HG03097 (cell line): ENCODE measurements around the gene COMP.

Experiments used
- ATAC-seq: cut with Tn5 transposase; IDR thresholded peaks from one replicate; pipeline ENCODE4 v1.9.1; 2021; ENCODE audit not compliant: unreplicated experiment, low FRiP score

COMP gene

DNA sequence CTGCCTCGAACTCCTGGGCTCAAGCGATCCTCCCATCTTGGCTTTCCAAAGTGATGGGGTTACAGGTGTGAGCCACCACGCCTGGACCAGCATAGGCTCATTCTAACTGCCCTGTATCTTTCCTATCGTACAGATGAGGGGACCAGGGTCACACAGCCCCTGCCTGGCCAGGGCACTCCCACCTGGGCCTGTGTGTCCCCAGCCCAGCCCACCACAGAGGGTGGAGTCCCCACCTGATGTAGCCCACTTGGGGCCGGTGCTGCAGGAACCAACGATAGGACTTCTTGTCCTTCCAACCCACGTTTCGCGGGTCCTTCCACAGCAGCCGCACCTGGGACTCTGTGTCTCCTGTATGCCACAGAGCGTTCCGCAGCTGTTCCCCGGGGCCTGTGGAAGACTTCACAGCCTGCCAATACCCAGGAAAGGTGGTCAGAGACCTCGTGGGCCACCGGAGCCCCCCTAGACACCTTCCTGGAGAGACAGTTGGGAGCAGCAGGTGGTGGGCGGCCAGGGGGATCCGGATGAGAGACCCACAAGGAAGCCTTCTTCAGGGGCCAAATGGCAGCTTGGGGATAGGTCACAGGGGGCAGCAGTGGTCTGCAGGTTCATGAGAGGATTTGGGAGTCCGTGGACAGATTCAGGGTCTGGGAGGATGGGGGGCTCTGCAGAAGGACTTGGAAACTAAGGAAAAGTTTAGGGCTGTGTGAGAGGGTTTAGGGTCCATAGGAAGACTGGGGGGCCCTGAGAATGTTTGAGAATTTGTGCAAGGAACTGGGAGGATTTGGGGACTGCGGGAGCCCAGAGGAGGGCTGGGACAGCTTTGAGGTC is 6.9 kb downstream of the COMP start:
- no peak for ATAC-seq

DNA sequence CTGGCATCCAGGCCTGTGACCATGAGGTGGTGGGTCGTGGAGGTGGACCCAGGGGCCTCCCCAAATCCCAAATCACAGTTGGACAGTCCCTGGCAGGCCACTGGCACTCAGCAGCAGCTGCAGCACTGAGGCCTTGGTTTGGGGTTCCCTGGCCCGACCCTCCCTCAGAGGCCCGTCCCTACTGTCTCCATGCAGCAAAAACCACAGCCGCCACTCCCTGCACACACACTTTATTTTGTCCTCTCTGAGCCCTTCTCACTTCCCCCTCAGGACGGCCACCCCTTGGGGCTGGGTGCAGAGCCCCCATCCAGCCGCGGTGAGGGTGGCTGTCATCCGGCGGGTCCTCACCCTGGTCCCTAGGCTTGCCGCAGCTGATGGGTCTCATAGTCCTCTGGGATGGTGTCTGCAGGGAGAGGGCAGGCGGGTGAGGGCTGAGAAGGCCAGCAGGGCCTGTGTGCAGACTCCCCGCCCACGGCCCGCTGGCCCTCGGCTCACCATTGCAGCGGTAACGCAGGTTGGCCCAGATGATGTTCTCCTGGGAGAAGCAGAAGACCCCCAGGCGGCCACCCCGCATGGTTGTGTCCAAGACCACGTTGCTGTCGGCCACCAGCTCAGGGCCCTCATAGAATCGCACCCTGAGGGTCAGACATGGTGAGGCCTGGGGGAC is 8.4 kb downstream of the COMP start:
- ATAC-seq, result no peak

DNA sequence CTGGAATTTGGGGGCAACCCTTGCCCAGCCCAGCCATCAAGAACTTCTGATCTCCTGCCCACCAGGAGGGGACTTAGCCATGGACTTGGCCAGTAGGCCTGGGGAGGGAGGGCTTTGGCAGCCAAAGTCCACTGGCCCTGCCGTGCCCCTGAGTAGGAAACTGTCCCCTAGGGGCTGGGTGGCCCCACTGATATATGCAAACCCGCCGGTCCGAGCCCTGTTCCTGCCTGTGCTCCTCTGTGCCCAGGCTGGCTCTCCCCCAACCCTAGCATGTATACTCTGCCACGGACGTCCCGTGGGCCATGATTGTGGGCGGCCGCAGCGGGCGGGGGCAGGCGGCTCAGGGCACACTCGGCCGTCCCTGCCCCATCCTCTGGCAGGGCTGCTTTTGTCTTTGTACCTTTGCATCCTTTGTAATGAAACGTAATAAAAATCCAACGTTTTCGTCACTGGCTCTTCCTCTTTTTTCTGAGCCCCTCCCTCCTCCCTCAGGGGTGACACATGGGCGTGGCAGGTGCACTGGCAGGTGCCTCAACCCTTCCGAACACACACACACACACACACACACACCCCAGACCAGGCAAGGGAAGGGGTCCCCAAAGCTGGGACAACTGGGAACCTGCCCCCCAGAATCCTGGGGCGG is 9.1 kb downstream of the COMP start:
- ATAC-seq, result no peak

DNA sequence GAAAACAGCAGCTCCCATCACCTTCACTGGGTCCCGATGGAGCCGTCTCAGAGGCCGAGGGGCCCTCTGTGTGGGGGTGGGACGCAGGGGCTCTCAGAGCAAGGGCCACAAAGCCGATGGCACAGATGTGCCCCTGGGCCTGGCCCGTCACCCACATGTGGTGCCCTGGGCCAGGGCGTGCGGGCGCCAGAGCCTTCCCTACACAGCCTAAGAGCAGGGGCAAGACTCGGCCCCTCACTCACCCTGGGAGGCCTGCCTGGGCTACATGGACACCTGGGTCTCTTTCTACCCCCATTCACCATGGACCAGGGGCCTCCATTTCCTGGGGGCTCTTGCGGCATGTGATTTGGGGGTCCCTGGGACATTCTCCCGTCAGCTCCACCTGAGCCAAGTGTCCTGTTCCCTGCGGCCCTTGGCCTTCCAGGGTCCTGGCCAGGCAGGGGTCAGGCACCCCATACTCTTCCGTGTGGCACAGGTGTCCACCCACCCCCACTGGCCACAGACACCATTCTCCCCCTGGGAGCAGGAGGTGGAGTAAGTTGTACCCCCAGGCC is 10.0 kb downstream of the COMP start:
- ATAC-seq, result no peak

DNA sequence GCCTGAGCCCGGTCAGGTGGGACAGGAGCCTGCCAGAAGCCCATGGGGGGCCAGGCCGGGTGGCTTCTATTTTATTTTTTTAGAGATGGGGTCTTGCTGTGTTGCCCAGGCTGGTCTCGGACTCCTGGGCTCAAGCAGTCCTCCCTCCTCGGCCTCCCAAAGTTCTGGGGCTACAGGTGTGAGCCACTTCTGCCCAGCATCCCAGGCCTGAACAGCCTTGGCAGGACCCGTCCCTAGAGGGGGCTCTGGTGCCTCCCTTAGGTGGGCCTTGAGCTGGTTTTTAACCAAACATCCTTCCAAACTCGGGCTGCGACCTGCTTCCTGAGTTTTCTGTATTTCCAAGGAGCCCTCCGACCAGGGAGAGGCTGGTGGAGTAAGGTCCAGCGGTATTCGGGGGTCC is 10.5 kb downstream of the COMP start:
- ATAC-seq, result no peak

DNA sequence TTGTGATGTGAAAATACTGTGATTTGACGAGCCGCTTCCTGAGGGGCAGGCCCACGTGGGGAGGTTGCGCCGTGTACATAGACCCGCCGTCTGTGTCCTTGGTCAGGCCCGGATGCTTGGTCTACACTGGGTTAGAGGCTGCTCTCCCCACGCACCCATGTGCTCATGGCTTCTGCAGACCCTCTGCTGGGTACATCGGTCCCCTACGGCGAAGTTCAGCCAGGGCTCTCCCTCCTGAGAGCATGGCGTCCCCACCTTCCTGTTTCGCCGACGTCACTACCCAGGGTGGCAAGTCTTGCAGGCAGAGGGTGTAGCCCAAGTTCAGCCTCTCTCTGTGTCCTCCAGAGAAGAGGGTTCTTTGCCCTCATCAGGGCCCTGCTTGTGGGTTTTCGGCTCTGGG is 11.0 kb downstream of the COMP start:
- ATAC-seq, result no peak

DNA sequence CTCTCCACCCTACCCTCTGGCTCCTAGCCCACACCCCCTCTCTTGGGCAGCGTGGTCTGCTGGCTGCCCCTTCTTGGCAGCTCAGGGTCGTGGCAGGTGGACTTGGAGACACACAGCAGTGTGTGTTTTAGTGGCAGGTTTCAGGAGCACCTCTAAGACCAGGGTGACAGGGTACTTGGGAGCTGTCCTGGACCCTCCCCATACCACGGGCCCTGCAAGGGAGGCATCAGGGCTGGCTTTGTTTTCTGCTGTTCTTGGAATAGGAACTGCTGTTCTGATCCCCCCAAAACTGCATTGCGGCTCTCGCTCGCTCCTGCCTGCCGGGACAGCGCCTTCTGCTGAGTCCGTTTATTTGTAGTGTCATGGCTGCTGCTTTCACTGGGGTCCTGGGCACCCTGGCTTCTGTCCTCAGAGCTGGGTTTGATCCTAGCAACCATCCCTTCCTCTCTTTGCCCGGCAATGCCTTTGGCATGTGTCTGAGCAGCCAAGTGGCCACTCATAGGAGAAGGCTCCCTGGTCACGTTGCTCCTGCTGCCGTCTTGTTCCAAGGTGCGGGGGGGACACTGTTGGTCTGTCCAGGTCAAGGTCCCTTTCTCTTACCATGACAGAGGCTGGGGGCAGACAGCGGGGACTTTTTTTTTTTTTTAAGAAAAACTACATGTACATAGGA is 12.1 kb downstream of the COMP start:
- ATAC-seq, result no peak

DNA sequence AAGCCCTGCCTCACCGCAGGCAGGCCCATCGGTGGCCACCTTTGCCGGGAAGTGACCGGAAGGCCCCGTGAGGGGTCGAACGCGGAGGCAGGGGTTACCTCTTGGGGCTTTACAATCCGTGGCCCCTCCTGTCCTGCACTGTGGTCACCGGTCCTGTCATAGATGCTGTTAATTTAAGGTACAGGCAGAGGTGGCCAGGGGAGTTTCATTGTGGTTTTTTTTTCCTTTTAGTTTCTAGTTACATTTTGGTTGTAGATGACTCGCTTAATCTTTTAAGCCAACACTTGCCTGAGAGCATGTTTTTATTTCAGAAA is 13.1 kb downstream of the COMP start:
- no peak for ATAC-seq

DNA sequence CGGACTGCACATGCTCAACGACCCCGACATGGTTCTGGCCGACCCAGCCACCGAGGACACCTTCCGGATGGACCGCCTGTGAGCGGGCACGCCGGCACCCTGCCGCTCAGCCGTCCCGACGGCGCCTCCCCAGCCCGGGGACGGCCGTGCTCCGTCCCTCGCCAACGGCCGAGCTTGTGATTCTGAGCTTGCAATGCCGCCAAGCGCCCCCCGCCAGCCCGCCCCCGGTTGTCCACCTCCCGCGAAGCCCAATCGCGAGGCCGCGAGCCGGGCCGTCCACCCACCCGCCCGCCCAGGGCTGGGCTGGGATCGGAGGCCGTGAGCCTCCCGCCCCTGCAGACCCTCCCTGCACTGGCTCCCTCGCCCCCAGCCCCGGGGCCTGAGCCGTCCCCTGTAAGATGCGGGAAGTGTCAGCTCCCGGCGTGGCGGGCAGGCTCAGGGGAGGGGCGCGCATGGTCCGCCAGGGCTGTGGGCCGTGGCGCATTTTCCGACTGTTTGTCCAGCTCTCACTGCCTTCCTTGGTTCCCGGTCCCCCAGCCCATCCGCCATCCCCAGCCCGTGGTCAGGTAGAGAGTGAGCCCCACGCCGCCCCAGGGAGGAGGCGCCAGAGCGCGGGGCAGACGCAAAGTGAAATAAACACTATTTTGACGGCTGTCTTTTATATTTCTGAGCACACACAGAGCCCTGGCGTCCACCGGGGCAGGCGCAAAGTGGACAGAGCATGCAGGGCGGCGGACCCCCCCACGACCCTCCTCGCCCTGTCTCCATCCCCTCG is 13.6 kb downstream of the COMP start:
- ATAC-seq, result no peak

DNA sequence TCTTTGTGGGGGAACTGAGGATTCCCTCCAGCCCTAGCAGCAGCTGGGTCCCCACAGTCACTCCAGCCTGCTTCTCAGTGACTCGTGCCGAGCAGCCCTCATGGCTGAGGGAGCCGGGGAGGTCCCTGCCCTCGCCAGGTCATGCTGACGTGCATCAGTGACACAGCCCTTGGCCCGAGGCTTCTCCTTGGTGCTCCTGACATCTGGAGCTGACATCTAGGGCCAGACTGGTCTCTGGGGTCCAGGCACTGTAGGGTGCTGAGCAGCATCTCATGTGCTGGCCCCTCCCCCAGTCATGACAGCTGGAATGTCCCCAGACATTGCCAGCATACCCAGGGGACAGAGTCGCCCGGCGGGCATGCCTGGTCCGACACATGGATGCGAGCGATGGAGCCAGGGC is 14.4 kb downstream of the COMP start:
- no peak for ATAC-seq

DNA sequence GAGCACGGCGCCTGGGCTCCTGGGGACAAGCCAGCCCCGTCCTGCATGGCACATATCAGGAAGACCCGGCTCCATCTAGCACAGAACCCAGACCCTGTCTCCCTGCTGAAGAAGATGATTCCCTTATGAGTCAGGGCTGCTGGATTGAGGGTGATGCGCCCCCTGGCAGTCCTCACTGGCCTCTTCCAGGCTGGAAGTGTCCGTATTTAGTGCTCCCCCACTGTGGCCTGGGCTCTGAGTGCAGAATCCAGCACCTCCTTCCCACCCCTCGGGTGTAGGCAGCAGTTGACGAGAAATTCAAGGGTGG is 14.9 kb downstream of the COMP start:
- no peak for ATAC-seq

DNA sequence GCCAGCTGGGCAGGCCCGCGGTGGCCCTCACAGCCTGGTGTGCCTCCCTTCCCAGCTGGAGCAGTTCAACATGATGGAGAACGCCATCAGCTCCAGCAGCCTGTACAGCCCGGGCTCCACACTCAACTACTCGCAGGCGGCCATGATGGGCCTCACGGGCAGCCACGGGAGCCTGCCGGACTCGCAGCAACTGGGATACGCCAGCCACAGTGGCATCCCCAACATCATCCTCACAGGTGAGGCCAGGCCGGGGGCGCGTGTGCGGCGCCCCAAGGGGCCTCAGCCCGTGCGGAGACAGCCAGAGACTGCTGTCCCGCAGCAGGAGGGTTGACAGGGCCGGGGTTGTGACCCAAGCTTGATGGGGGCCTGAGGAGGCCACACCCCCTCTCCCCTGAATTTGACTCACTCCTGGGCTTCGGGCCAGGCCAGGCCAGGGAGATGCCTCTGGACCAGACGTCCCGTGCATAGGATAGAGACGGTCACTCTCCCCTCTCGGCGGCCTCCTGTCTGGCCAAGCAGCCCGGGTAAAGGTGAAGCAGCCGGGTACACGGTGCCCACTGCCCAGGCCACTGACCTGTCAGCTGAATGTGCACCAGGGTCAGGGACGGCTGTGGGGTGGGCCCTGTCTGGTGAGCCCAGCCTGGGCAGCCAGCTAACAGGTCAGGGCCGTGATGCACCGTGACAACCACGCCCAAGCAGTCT is 15.4 kb downstream of the COMP start:
- ATAC-seq, result no peak

DNA sequence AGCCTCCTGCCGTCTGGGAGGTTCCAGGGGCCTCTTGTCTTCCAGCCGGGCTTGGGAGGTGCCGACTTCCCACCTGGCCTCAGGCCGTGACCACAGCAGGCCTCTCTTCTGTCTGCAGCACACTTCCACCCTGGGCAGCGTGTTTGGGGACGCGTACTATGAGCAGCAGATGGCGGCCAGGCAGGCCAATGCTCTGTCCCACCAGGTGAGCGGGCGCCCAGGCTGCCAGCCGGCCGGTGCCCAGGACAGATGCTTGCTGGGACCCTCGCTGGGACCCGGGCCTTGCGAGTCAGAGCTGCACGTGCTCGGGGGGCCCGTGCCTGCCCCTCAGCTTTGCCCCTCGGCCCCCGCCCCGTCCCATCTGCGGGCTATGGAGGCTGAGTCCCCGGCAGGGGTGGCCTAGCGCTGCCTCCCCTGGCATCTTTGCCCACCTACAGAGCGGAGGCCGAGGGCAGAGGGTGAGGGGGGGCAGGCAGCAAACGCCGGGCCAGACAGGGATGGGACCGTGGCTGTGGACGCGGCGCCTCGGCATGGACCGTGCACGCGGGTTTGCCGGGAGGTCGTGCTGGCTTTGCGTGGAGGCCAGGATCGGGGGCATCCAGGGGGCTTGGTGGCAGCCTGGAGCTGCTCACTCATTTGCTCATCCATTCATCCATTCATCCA is 16.2 kb downstream of the COMP start:
- no peak for ATAC-seq

DNA sequence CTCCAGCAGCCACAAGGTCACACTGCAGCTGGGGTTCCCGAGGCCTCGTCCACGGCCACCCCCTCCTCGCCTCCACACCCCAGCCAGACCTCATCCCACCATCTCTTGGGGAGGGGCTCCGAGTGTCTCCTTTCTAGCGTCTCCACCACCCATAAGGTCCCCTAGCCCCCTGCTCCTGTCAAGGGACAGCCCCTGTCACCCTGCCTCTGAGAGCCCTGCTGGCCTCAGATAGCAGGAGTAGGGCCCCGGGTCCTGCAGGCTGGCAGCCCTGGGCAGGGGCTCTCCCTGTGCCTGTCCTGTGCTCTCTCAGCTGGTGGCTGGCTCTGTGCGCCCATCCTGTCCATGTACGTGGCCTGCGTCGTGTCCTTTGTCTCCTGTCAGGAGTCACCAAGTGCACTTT is 17.0 kb downstream of the COMP start:
- ATAC-seq, result no peak

DNA sequence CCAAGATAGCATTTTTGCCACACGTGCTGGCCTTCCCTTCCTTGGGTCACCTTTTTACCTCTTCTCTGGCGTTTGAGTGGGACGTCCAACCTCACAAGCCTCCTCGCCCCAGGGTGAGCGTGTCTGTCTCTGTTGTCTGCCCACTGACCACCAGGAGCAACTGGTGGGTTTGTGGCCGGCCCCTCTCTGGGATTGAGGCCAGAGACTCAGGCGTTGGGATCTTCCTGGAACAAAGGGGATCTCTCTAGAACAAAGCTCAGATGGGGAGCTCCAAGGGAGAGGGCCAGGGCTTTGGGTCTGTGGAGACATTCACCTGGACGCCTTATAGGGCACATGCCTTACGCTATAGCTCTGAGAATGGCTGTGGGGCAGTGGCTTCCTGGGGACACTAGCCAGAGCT is 17.4 kb downstream of the COMP start:
- ATAC-seq, result no peak

DNA sequence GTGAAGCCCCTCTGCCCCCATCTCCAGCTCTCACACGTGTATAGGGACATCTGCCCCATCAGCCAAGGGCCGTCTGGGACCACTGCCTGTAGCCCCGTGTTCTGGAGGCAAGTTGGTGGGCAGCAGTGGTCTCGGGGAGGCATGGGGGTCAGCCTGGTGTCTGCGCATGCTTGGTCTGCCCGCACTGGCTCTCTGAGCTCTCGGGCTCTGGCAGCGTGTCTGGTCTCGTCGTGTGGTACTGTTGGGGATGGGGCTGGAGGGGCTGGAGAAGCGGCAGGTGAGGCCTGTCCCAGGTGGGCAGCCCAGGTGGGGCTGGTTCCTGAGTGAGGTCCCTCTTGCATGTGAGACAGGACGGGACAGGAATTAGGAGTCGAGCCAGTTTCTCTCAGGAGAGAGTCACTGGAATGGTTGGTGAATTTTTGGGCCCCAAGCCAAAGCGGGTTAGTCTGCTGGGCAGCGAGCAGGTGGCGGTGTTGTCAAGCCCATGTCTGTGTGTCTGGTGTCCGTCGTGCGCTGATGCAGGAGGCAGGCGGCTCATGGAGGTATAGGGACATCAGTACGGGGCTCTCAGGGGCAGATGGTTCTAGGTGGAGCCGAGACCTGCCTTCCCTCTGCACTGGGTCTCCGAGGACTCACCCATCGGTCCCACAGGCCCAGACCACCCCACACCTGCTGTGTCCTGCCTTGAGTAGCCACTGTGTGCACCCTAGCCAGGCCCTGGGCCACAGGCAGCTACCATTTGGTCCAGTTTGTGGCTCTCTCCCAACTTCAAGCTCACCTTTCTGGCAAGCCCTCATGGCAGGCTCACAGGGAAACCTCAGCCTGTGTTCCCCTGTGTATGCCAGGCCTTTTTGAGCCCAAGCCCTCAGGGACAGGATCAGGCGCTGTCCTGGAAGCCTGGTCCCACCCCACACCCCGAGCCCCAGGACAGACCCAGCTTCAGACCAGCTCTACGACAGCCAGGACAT is 18.2 kb downstream of the COMP start:
- no peak for ATAC-seq

DNA sequence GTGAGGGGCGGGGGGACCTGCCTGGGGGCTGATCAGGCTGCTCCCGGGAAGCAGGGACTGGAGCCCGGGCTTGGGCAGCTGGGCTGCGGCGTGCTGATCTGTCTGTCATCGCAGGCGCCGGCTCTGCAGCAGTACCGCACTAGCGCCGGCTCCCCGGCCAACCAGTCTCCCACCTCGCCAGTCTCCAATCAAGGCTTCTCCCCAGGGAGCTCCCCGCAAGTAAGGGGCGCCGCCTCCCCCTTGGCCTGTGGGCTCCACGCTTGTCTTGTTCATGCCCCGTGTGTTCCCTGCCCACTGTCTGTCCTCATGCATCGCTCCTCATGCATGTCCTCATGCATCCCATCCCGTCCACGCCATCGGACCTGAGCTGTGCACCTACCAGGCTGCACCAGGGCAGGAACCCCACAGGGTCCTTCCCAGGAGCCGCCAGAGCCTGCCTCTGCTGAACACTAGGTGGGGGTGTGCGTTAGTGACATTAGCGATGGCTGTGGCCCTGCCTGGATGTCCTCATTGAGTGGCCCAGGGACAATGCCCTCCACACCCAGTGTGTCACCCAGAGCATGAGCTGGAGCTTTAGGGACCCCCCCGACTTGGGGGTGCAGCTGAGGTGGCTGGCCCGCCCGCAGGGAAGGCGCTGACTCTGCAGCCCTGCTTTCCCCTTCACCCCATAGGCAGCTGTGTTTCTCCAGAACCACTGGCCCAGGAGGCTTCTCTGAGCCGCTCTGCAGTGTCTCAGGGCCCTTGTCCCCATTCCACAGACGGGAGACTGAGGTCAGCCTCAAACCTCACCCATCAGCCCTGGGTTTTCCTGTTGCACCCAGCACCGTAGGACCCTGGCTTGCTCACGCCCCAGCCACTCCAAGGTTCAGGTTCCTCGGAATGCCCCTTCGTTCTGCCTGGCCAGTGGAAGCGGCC is 19.5 kb downstream of the COMP start:
- ATAC-seq, result no peak
